Effector memory CD4-positive, alpha-beta T cell (primary cell): ENCODE results near the gene RETREG1.

ENCODE experiments used
- DNase-seq, 3 donors: peaks; one replicate each; pipeline ENCODE4 v3.0.0-alpha.2; 2020
- H3K27ac ChIP-seq: 2 replicates; pipeline ENCODE4 v1.7.0; 2013; ENCODE audit warnings: mild to moderate bottlenecking, low read length, moderate library complexity; ENCODE audit not compliant: insufficient read depth, poor library complexity, severe bottlenecking
- H3K27me3 ChIP-seq: replicated peaks from 2 replicates; pipeline ENCODE4 v1.7.0; 2013; ENCODE audit warnings: mild to moderate bottlenecking, low read length; ENCODE audit not compliant: insufficient read depth, control insufficient read depth, poor library complexity, severe bottlenecking
- H3K36me3 ChIP-seq: 2 replicates; pipeline ENCODE4 v1.7.0; 2013; ENCODE audit warnings: mild to moderate bottlenecking, low read length, moderate library complexity; ENCODE audit not compliant: control insufficient read depth, insufficient read depth
- H3K4me1 ChIP-seq: 2 replicates; pipeline ENCODE4 v1.7.0; 2013; ENCODE audit warnings: low read length, mild to moderate bottlenecking; ENCODE audit not compliant: control insufficient read depth, insufficient read depth, poor library complexity, severe bottlenecking
- H3K4me3 ChIP-seq: 2 replicates; pipeline ENCODE4 v1.7.0; 2013; ENCODE audit warnings: low read length, low read depth, mild to moderate bottlenecking; ENCODE audit not compliant: insufficient read depth, poor library complexity, severe bottlenecking
- H3K9me3 ChIP-seq: 2 replicates; pipeline ENCODE4 v1.7.0; 2013; ENCODE audit warnings: mild to moderate bottlenecking, low read length, moderate library complexity; ENCODE audit not compliant: control insufficient read depth

RETREG1 gene

GRCh38 chr5:16518606-16519005, 98.2 kb downstream of the RETREG1 start:
- Histone ChIP-seq H3K36me3 (no peaks in the 10 kb centered on the region), H3K4me1 (no peaks in the 10 kb centered on the region), H3K4me3 (no peak overlapping the region), H3K27ac (no peak overlapping the region), H3K27me3 (no peaks in the 10 kb centered on the region), H3K9me3 (no peaks in the 10 kb centered on the region)
- DNase-seq = no peak

DNA sequence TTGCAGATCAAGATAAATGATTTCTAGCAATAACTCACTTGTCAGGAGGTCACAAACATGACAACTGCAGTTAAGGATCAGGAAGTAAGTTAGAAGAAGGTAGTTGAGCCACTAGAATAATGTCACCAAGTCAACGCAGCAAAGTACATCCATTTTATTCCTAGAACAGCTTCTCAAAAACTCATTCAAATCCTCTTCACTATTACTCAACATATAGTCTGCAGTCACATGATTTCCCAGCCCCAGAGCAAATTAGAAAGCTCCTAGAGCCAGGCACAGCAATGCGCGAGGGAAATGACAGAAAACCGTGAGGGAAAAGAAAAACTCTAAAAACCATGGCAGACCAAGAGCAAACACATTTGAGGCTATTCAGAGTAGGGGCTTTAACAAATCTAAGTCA, 101.3 kb downstream of the RETREG1 start:
- no peak for DNase-seq
- no peak overlapping the region for H3K4me3 ChIP-seq

DNA sequence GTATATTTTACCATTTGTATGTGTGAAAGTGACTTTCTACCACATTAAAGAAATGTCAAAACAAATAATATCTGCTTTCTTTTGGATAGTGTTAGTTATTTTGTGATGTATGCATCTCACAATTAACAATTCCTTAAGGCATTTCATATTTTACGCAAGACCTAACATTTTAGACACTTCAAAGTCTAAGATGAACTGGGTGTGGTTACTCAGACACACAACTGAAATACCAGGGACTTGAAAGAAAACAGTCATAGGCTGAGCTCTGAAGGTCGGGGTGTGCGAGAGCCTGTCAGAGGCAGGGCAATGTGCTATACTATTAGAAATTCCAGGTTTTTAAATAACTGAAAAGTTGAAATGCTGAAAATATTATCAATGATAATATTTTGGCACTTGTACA, 106.7 kb downstream of the RETREG1 start:
- no peak overlapping the region for H3K27ac ChIP-seq
- H3K9me3 ChIP-seq = no peaks in the 10 kb centered on the region
- no peak for DNase-seq
- H3K4me3 ChIP-seq = no peak overlapping the region
- no peaks in the 10 kb centered on the region for H3K27me3 ChIP-seq
- no peaks in the 10 kb centered on the region for H3K4me1 ChIP-seq
- H3K36me3 ChIP-seq = no peaks in the 10 kb centered on the region

More for the DNA sequence above, 101.3 kb downstream of the RETREG1 start:
- Histone ChIP-seq H3K9me3 (no peaks in the 10 kb centered on the region), H3K27me3 (no peaks in the 10 kb centered on the region), H3K36me3 (no peaks in the 10 kb centered on the region), H3K27ac (no peak overlapping the region), H3K4me1 (no peaks in the 10 kb centered on the region)

- Histone ChIP-seq H3K27ac (no peak overlapping the region), H3K4me1 (no peaks in the 10 kb centered on the region), H3K27me3 (no peaks in the 10 kb centered on the region), H3K4me3 (no peak overlapping the region), H3K36me3 (no peaks in the 10 kb centered on the region), H3K9me3 (no peaks in the 10 kb centered on the region)
- DNase-seq = no peak
Measured at GRCh38 chr5:16508730-16509531, 107.9 kb downstream of the RETREG1 start.

DNA sequence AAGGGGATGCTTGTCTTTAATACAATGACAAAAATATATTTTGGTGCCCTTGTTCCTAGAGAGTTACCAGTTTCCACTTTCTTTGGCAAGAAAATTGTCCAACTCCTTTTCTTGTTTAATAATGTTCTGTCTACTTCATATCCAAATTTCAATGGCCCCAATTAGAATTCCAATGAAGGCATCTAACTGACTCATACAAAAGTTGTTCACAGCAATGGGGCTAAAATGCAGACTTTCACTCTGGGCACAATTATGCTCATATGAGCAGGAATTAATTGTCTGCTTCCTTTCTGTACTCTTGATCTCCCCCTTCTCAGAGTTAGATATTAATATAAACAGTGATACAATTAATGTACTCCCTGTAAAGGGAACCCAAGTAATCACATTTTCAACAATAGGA, 109.1 kb downstream of the RETREG1 start:
- no peaks in the 10 kb centered on the region for H3K9me3 ChIP-seq

GRCh38 chr5:16505904-16506303, 110.9 kb downstream of the RETREG1 start:
- Histone ChIP-seq H3K27me3 (no peaks in the 10 kb centered on the region), H3K27ac (no peak overlapping the region), H3K4me1 (no peaks in the 10 kb centered on the region), H3K4me3 (no peak overlapping the region), H3K36me3 (no peaks in the 10 kb centered on the region), H3K9me3 (no peaks in the 10 kb centered on the region)
- DNase-seq = no peak

More for the DNA sequence above, 109.1 kb downstream of the RETREG1 start:
- Histone ChIP-seq H3K4me3 (no peak overlapping the region), H3K27me3 (no peaks in the 10 kb centered on the region), H3K27ac (no peak overlapping the region), H3K4me1 (no peaks in the 10 kb centered on the region), H3K36me3 (no peaks in the 10 kb centered on the region)
- DNase-seq = no peak

GRCh38 chr5:16505140-16505891, 111.5 kb downstream of the RETREG1 start:
- Histone ChIP-seq H3K9me3 (no peaks in the 10 kb centered on the region), H3K27ac (no peak overlapping the region), H3K27me3 (no peaks in the 10 kb centered on the region), H3K4me3 (no peak overlapping the region), H3K4me1 (no peaks in the 10 kb centered on the region), H3K36me3 (no peaks in the 10 kb centered on the region)
- no peak for DNase-seq

DNA sequence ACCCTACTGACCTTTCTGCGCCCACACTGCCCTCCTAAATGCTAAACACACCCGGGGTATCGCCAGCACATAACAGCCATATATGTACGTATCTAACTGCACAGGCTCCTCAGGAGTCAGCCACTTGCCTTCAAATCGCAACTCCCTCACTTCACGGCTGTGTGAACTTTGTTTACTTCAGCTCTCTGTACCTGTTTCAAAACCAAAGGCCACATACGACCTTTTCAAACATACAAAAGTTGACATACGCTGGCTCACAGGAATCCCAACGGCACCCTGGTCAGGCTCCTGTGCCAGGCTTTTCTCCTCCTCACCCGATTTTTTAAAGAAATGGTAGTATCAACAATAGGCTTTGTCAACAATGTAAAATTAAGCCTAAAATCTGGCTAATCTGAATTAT, 112.2 kb downstream of the RETREG1 start:
- Histone ChIP-seq H3K4me1 (no peaks in the 10 kb centered on the region), H3K27ac (no peak overlapping the region), H3K36me3 (no peaks in the 10 kb centered on the region), H3K4me3 (no peak overlapping the region), H3K27me3 (no peaks in the 10 kb centered on the region), H3K9me3 (no peaks in the 10 kb centered on the region)
- no peak for DNase-seq

GRCh38 chr5:16502866-16503265, 113.9 kb downstream of the RETREG1 start:
- Histone ChIP-seq H3K9me3 (no peaks in the 10 kb centered on the region), H3K4me1 (no peaks in the 10 kb centered on the region), H3K36me3 (no peaks in the 10 kb centered on the region), H3K4me3 (no peak overlapping the region), H3K27ac (no peak overlapping the region), H3K27me3 (no peaks in the 10 kb centered on the region)
- DNase-seq = no peak

DNA sequence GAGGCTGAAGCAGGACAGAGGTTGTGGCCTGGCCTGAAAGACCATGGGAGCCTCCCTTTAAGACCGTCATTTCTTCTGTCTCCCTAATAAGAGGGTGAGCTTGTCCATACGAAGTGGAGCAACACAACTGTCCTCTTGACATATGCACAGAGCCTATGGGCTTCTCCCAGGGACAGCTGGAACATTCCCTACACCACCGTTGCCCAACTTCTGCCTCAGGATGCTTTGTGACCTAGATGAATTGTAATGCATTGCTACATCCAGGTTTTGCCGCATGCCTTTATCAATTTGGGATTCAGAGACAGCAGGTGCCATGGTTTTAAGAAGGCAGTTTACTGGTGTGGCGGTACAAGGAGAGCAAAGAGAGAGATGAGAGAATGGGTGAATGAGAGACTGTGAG, 116.8 kb downstream of the RETREG1 start:
- H3K9me3 ChIP-seq = peaks cover 4% of the 10 kb centered on the region
- no peak overlapping the region for H3K27ac ChIP-seq
- no peak overlapping the region for H3K4me3 ChIP-seq
- H3K36me3 ChIP-seq = no peaks in the 10 kb centered on the region
- no peak for DNase-seq
- H3K4me1 ChIP-seq = no peaks in the 10 kb centered on the region
- no peaks in the 10 kb centered on the region for H3K27me3 ChIP-seq
